ENCODE measurements around the gene MRPL48. TPM values are rescaled to one million over a fixed set of nuclear protein-coding genes. Genes with fewer than 3 reads are reported as not detected.

The MRPL48 gene
- total and polyA plus RNA-seq, 2 donors (not counting 1 experiment from before 2014, with no cell fraction given) = 19.1 to 28.3 TPM

DNA sequence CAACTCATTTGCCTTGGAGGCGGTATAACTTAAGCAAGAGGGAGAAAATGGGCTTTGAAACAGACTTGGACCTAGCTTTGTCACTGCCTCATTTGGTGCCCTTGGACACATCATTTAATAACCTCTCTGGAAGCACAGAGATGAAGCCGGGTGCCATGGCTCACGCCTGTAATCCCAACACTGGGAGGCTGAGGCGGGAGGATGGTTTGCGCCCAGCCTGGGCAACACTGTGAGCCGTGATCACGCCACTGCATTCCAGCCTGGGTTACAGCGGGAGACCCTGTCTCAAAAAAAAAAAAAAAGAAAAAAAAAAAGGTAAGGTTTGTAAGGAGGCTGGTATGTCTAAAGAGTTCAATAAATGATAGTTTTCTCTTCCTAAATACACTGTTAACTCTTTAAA, 88.2 kb downstream of the MRPL48 start:
- Histone ChIP-seq H3K9ac (ENCODE audit: low read length) (peak overlapping the region; percentile 85), H3K27me3 (replicated peaks in 1 of 4; ENCODE audit: control extremely low read depth in 1 of 4, control insufficient read depth in 3 of 4, insufficient read depth in 4 of 4, low read length in 3 of 4) (no peaks in the 10 kb centered on the region), H2AFZ (ENCODE audit: insufficient read depth, low read depth, low read length, poor library complexity, severe bottlenecking) (peak overlapping the region; percentile 73), H3K4me3 (ENCODE audit: control extremely low read depth in 1 of 5, extremely low read depth in 1 of 5, insufficient read depth in 1 of 5, low read depth in 2 of 5, low read length in 4 of 5) (peak overlapping the region; percentile 76 to 88 (median 83)), H3K79me2 (ENCODE audit: control insufficient read depth, insufficient read depth, low read length) (peaks cover 68% of the 10 kb centered on the region), H4K20me1 (ENCODE audit: control insufficient read depth, insufficient read depth, low read length, poor library complexity, severe bottlenecking) (no peaks in the 10 kb centered on the region), H3K4me2 (replicated peaks; ENCODE audit: low read depth, low read length, poor library complexity, severe bottlenecking) (peak overlapping the region; percentile 84), H3K9me3 (ENCODE audit: control extremely low read depth in 1 of 3, control insufficient read depth in 2 of 3, insufficient read depth in 1 of 3, low read length in 2 of 3) (no peaks in the 10 kb centered on the region), H3K27ac (ENCODE audit: low read length in 2 of 2) (peak overlapping the region in 1 of 2 donors; percentile 71), H3K4me1 (ENCODE audit: control insufficient read depth in 2 of 2, insufficient read depth in 2 of 2, low read length in 2 of 2) (peaks cover 19 to 24% of the 10 kb centered on the region in 2 donors), H3K36me3 (replicated peaks in 1 of 2; ENCODE audit: control extremely low read depth in 1 of 2, control insufficient read depth in 1 of 2, extremely low read depth in 1 of 2, insufficient read depth in 2 of 2, low read length in 1 of 2) (peaks cover 5 to 39% of the 10 kb centered on the region in 2 experiments)
- no peak for ATAC-seq (ENCODE audit: low read depth)
- H3K27me3 Mint-ChIP-seq = no peaks in the 10 kb centered on the region
- peak overlapping the region; percentile 99 for H3K4me3 Mint-ChIP-seq
- POLR2A ChIA-PET = interaction anchor here (1.0 kb wide), 1 partner anchor 114 kb away, joined by 7 read pairs; no protein-coding TSS in a partner anchor
- CTCF ChIA-PET = no interaction called here
- TF ChIP-seq EZH2 (IDR thresholded peaks at IDR 0.05; ENCODE audit: borderline replicate concordance, insufficient read depth, low read depth, low read length, poor library complexity, severe bottlenecking) (no peak), CTCF (IDR thresholded peaks at IDR 0.05) (no peak)
- WGBS (ENCODE audit: insufficient coverage) = 55% methylated on average over 5 of the region's 8 CpGs
- H3K9me3 Mint-ChIP-seq (ENCODE audit: insufficient read depth) = no peaks in the 10 kb centered on the region
- intact Hi-C loops (cut with micrococcal nuclease) = loop anchor here (1.0 to 2.0 kb wide), 3 partner anchors 87 to 295 kb away; partner anchors contain the start of genes C2CD3 and PPME1
- H3K27ac Mint-ChIP-seq = peak overlapping the region; percentile 82
- no peak for DNase-seq
- peaks cover 31% of the 10 kb centered on the region for H3K4me1 Mint-ChIP-seq
